ENCODE measurements around the gene KRTAP10-10.
"Not testable (repeated sequence)": the region's sequence is repeated elsewhere in the genome, so short reads cannot be mapped to it uniquely, and the experiment has no call there.

KRTAP10-10 gene

GRCh38 chr21:44601596-44602462 lies 35.3 kb upstream of the KRTAP10-10 start:
- no peak for TF ChIP-seq CTCF (conservative IDR thresholded peaks at IDR 0.05; ENCODE audit: low read depth, low read length)
- no peak for DNase-seq (ENCODE audit: low read depth)
- no peak overlapping the region for H3K4me3 ChIP-seq (ENCODE audit: low read depth, low read length)

- H3K4me3 ChIP-seq (ENCODE audit: low read depth, low read length): no peak overlapping the region
- no peak for TF ChIP-seq CTCF (conservative IDR thresholded peaks at IDR 0.05; ENCODE audit: low read depth, low read length)
- DNase-seq (ENCODE audit: low read depth): no peak
Observed at GRCh38 chr21:44602463-44602850, 34.7 kb upstream of the KRTAP10-10 start.

GRCh38 chr21:44603109-44603875 lies 33.9 kb upstream of the KRTAP10-10 start:
- no peak for DNase-seq (ENCODE audit: low read depth)
- no peak overlapping the region for H3K4me3 ChIP-seq (ENCODE audit: low read depth, low read length)
- TF ChIP-seq CTCF (conservative IDR thresholded peaks at IDR 0.05; ENCODE audit: low read depth, low read length): no peak

- no peak for DNase-seq (ENCODE audit: low read depth)
- TF ChIP-seq CTCF (conservative IDR thresholded peaks at IDR 0.05; ENCODE audit: low read depth, low read length): no peak
- H3K4me3 ChIP-seq (ENCODE audit: low read depth, low read length): no peak overlapping the region
Observed at GRCh38 chr21:44603911-44604310, 33.2 kb upstream of the KRTAP10-10 start.

- TF ChIP-seq CTCF (conservative IDR thresholded peaks at IDR 0.05; ENCODE audit: low read depth, low read length): no peak
- H3K4me3 ChIP-seq (ENCODE audit: low read depth, low read length): no peak overlapping the region
- DNase-seq (ENCODE audit: low read depth): no peak
Observed at GRCh38 chr21:44606495-44606894, 30.7 kb upstream of the KRTAP10-10 start.

GRCh38 chr21:44609193-44609592 lies 28.0 kb upstream of the KRTAP10-10 start:
- H3K4me3 ChIP-seq (ENCODE audit: low read depth, low read length): no peak overlapping the region
- TF ChIP-seq CTCF (conservative IDR thresholded peaks at IDR 0.05; ENCODE audit: low read depth, low read length): no peak
- no peak for DNase-seq (ENCODE audit: low read depth)

GRCh38 chr21:44610157-44610843 lies 26.9 kb upstream of the KRTAP10-10 start:
- H3K4me3 ChIP-seq (ENCODE audit: low read depth, low read length); DNase-seq (ENCODE audit: low read depth): not testable (repeated sequence)
